GM18873 (cell line): Measurements from ENCODE around the gene ACVR1B.
"Not testable (repeated sequence)": the region's sequence is repeated elsewhere in the genome, so short reads cannot be mapped to it uniquely, and the experiment has no call there.

ENCODE experiments used
- ATAC-seq: cut with Tn5 transposase; IDR thresholded peaks from one replicate; pipeline ENCODE4 v1.9.1; 2021; ENCODE audit warnings: mild to moderate bottlenecking, moderate library complexity, moderate number of reproducible peaks; ENCODE audit not compliant: unreplicated experiment, low FRiP score

ACVR1B gene

GRCh38 chr12:51969643-51970042 lies 18.1 kb downstream of the ACVR1B start:
- ATAC-seq: no peak

- peak; percentile 90 for ATAC-seq
These were observed 19.6 kb downstream of the ACVR1B start for GRCh38 chr12:51970904-51971646.

GRCh38 chr12:51971679-51972421 lies 20.4 kb downstream of the ACVR1B start:
- peak; percentile 35 for ATAC-seq

- no peak for ATAC-seq
These were observed 20.9 kb downstream of the ACVR1B start for GRCh38 chr12:51972422-51972812.

GRCh38 chr12:51972849-51973273 lies 21.4 kb downstream of the ACVR1B start:
- no peak for ATAC-seq

- ATAC-seq: no peak
These were observed 22.1 kb downstream of the ACVR1B start for GRCh38 chr12:51973560-51973959.

GRCh38 chr12:51974646-51975045 lies 23.1 kb downstream of the ACVR1B start:
- ATAC-seq: no peak

- no peak for ATAC-seq
These were observed 23.7 kb downstream of the ACVR1B start for GRCh38 chr12:51975196-51975595.

- no peak for ATAC-seq
These were observed 25.1 kb downstream of the ACVR1B start for GRCh38 chr12:51976376-51977160.

- ATAC-seq: no peak
These were observed 25.8 kb downstream of the ACVR1B start for GRCh38 chr12:51977320-51977753.

GRCh38 chr12:51979306-51979705 lies 27.8 kb downstream of the ACVR1B start:
- not testable (repeated sequence) for ATAC-seq

GRCh38 chr12:51980051-51980808 lies 28.7 kb downstream of the ACVR1B start:
- peak; percentile 77 for ATAC-seq

- no peak for ATAC-seq
These were observed 29.3 kb downstream of the ACVR1B start for GRCh38 chr12:51980809-51981127.

GRCh38 chr12:51984657-51985056 lies 33.2 kb downstream of the ACVR1B start:
- no peak for ATAC-seq

GRCh38 chr12:51985154-51985835 lies 33.8 kb downstream of the ACVR1B start:
- ATAC-seq: no peak

GRCh38 chr12:51986834-51987233 lies 35.3 kb downstream of the ACVR1B start:
- ATAC-seq: no peak

- ATAC-seq: no peak
These were observed 40.7 kb downstream of the ACVR1B start for GRCh38 chr12:51992246-51992645.

- ATAC-seq: no peak
These were observed 43.0 kb downstream of the ACVR1B start for GRCh38 chr12:51994539-51994820.

- no peak for ATAC-seq
These were observed 43.5 kb downstream of the ACVR1B start for GRCh38 chr12:51994959-51995358.

- no peak for ATAC-seq
These were observed 45.6 kb downstream of the ACVR1B start for GRCh38 chr12:51997136-51997535.
